Activated naive CD8-positive, alpha-beta T cell treated with anti-CD3 and anti-CD28 coated beads, Interleukin-2, amount 10 ng/mL, durations not matched to agents 7 days and 5 days (primary cell): ENCODE data around the gene ALX3. TPM values are rescaled to one million over a fixed set of nuclear protein-coding genes. Genes with fewer than 3 reads are reported as not detected.
A peak's percentile ranks its signal among the peaks of the same experiment; 100 is the strongest.

Experiments
- ATAC-seq: fragments of 150-1000 bp; cut with Tn5 transposase; one replicate; pipeline ENCODE4 v1.10.0; 2021; ENCODE audit warnings: low read depth, moderate library complexity
- POLR2A ChIA-PET: fragments of 350-600 bp; sonication (Branson Sonifier 250); formaldehyde crosslinking; loops from one replicate; lab custom pipeline; 2021; ENCODE audit warnings: antibody characterized with exemption; lab: Charles Lee
- DNase-seq: peaks from one replicate; pipeline ENCODE4 v3.0.0; 2021
- H3K27ac Mint-ChIP-seq: one replicate; pipeline ENCODE4 v1.8.0; 2022; ENCODE audit warnings: mild to moderate bottlenecking, mixed read lengths
- H3K27me3 Mint-ChIP-seq: one replicate; pipeline ENCODE4 v1.8.0; 2022; ENCODE audit warnings: mild to moderate bottlenecking, moderate library complexity, mixed read lengths
- H3K36me3 Mint-ChIP-seq: one replicate; pipeline ENCODE4 v1.8.0; 2021; ENCODE audit warnings: mild to moderate bottlenecking, mixed read lengths
- H3K4me1 Mint-ChIP-seq: one replicate; pipeline ENCODE4 v1.8.0; 2021; ENCODE audit warnings: mixed read lengths
- H3K4me3 Mint-ChIP-seq: one replicate; pipeline ENCODE4 v1.8.0; 2022; ENCODE audit warnings: mild to moderate bottlenecking, moderate library complexity, mixed read lengths
- H3K9me3 Mint-ChIP-seq: one replicate; pipeline ENCODE4 v1.8.0; 2021; ENCODE audit warnings: mixed read lengths
- total RNA-seq, 2 experiments: library from RNA; stranded (reverse); gene quantifications; one replicate each; pipeline ENCODE4 v1.2.3, GENCODE V29; 2021

Gene ALX3
- total RNA-seq, 2 experiments from 2014 or later = not detected

- no peak overlapping the region for H3K27ac Mint-ChIP-seq
- DNase-seq = peak; percentile 45
- peaks cover 64% of the 10 kb centered on the region for H3K27me3 Mint-ChIP-seq
These were observed 2.4 kb downstream of the ALX3 start for GRCh38 chr1:110067893-110068645.

GRCh38 chr1:110067479-110067892, 3.0 kb downstream of the ALX3 start:
- Mint-ChIP-seq H3K36me3 (no peaks in the 10 kb centered on the region), H3K27me3 (peaks cover 59% of the 10 kb centered on the region), H3K9me3 (no peaks in the 10 kb centered on the region), H3K27ac (no peak overlapping the region), H3K4me3 (no peak overlapping the region), H3K4me1 (peaks cover 5% of the 10 kb centered on the region)
- DNase-seq (no peak), ATAC-seq (no peak)
- POLR2A ChIA-PET = no interaction called here

More at GRCh38 chr1:110067893-110068645, 2.4 kb downstream of the ALX3 start:
- Mint-ChIP-seq H3K4me1 (peaks cover 5% of the 10 kb centered on the region), H3K9me3 (no peaks in the 10 kb centered on the region), H3K36me3 (no peaks in the 10 kb centered on the region), H3K4me3 (peak overlapping the region; percentile 44)
- POLR2A ChIA-PET = no interaction called here
- ATAC-seq = peak; percentile 27

GRCh38 chr1:110065841-110066240, 4.6 kb downstream of the ALX3 start:
- ATAC-seq = no peak

DNA sequence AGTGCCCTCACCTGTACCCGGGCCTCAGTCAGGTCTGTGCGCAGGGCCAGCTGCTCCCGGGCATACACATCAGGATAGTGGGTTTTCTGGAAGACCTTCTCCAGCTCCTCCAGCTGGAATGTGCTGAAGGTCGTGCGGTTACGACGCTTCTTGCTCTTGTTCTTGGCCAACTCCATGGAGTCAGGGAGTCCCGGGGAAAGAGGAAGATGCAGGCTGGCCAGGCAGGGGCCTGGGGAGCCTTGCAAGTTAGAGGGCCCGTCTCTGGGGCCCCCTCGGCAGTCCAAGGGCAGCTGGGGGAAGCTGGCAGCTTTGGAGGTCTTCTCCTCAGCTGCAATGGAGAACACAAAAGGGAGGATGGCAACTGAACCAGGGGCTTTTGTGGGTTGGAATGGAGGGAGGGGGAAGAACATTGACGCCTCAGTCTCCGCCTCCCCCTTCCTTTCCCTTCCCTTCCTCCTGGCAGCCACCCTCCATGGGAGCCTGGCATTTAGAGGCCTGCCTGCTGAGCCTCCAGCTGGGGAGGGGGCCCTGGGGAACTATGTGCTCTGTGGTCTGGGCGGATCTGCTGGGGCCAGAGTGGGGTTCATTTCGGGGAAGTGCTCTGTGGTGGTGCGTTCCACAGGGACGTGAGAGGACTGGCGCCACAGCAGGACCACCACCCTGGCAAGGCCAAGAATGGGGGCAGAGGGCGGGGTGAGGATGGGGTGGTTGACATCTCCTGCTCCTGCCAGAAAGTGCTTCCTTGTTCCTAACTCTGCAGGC, 5.7 kb downstream of the ALX3 start:
- POLR2A ChIA-PET = no interaction called here
- H3K9me3 Mint-ChIP-seq = no peaks in the 10 kb centered on the region
- DNase-seq = no peak
- H3K27ac Mint-ChIP-seq = no peak overlapping the region
- peaks cover 8% of the 10 kb centered on the region for H3K4me1 Mint-ChIP-seq
- ATAC-seq = no peak
- peaks cover 37% of the 10 kb centered on the region for H3K27me3 Mint-ChIP-seq
- no peak overlapping the region for H3K4me3 Mint-ChIP-seq
- H3K36me3 Mint-ChIP-seq = peaks cover 1% of the 10 kb centered on the region

More at GRCh38 chr1:110065841-110066240, 4.6 kb downstream of the ALX3 start:
- Mint-ChIP-seq H3K4me3 (no peak overlapping the region), H3K4me1 (peaks cover 5% of the 10 kb centered on the region), H3K36me3 (no peaks in the 10 kb centered on the region), H3K9me3 (no peaks in the 10 kb centered on the region), H3K27ac (no peak overlapping the region), H3K27me3 (peaks cover 43% of the 10 kb centered on the region)
- POLR2A ChIA-PET = no interaction called here
- no peak for DNase-seq

DNA sequence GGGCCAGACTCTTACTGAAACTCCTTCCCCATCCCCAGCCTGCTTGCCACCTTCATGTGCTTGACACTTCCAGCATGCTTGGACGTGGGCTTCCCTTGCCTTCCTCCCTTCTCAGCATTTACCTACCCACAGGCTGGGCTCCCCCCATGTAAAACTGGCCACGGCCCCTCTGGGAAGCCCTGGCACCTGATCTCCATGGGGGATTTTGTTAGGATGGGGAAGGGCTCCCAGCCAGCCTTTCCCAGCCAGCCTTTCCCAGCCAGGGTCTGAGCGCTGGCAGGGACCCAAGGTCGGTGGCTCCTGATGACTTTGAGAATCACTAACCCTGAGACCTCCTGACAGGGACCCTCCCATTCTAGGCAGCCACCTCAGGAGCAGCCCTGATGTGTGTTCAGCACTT, 6.7 kb downstream of the ALX3 start:
- H3K4me3 Mint-ChIP-seq = no peak overlapping the region
- peaks cover 1% of the 10 kb centered on the region for H3K36me3 Mint-ChIP-seq
- DNase-seq (no peak), ATAC-seq (no peak)
- peaks cover 29% of the 10 kb centered on the region for H3K27me3 Mint-ChIP-seq
- no peaks in the 10 kb centered on the region for H3K9me3 Mint-ChIP-seq
- peaks cover 8% of the 10 kb centered on the region for H3K4me1 Mint-ChIP-seq
- no peak overlapping the region for H3K27ac Mint-ChIP-seq
- POLR2A ChIA-PET = no interaction called here

DNA sequence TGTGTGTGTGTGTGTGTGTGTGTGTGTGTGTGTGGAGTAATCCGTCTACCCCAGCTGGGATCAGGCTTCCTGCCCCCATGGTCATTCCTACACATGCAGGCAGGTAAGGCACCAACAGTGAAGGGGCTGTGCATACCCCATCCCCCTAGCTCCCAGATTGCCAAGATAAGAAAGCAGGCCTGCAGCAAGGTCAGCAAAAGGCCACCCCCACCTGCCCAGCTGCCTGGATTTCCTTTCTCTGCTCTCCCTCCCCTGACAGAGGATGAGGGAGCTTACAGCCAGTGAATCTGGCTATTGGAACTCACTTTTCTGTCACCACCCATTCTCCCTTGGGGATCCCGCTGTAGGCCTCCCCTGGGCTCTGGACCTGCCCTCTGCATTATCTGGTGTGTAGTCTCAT, 7.9 kb downstream of the ALX3 start:
- Mint-ChIP-seq H3K4me3 (no peak overlapping the region), H3K9me3 (no peaks in the 10 kb centered on the region), H3K4me1 (peaks cover 3% of the 10 kb centered on the region), H3K27me3 (peaks cover 19% of the 10 kb centered on the region), H3K27ac (no peak overlapping the region), H3K36me3 (peaks cover 1% of the 10 kb centered on the region)
- no peak for ATAC-seq
- POLR2A ChIA-PET = interaction anchor here (1.8 kb wide), 1 partner anchor 9 kb away, joined by 5 read pairs; no protein-coding TSS in a partner anchor
- DNase-seq = no peak

- H3K36me3 Mint-ChIP-seq = peaks cover 1% of the 10 kb centered on the region
- DNase-seq = no peak
- POLR2A ChIA-PET = interaction anchor here (1.8 kb wide), 1 partner anchor 10 kb away, joined by 5 read pairs; no protein-coding TSS in a partner anchor
- H3K4me3 Mint-ChIP-seq = no peak overlapping the region
- ATAC-seq = no peak
- H3K9me3 Mint-ChIP-seq = no peaks in the 10 kb centered on the region
- peaks cover 3% of the 10 kb centered on the region for H3K4me1 Mint-ChIP-seq
- no peak overlapping the region for H3K27ac Mint-ChIP-seq
- peaks cover 7% of the 10 kb centered on the region for H3K27me3 Mint-ChIP-seq
These were observed 9.1 kb downstream of the ALX3 start for GRCh38 chr1:110061341-110061740.

DNA sequence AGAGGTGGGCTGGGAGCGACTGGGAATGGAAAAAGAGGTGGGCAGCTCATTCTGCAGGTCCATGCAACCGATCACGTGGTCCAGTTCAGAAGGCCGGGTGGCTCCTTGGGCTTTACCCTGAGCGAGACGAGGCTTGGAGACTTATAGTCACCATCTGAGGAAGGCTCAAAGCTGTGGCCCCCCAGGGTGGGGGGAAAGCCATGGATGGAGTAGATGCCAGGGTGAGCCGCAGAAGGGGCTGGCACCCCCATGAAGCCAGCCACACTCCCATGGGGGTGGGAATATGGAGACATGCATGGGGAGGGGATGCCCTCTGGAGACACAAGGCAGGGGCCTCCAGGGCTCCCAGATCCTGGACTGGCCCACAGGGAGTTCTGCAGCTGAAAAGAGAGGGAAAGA, 9.8 kb downstream of the ALX3 start:
- ATAC-seq (no peak), DNase-seq (no peak)
- Mint-ChIP-seq H3K4me3 (no peak overlapping the region), H3K4me1 (peaks cover 3% of the 10 kb centered on the region), H3K36me3 (peaks cover 1% of the 10 kb centered on the region), H3K27ac (no peak overlapping the region), H3K27me3 (peaks cover under 1% of the 10 kb centered on the region), H3K9me3 (no peaks in the 10 kb centered on the region)
- POLR2A ChIA-PET = no interaction called here

GRCh38 chr1:110060034-110060661, 10.3 kb downstream of the ALX3 start:
- POLR2A ChIA-PET = interaction anchor here (0.7 to 0.9 kb wide), 2 partner anchors 23 to 26 kb away, joined by 4 read pairs; partner anchors contain the start of gene STRIP1
- H3K9me3 Mint-ChIP-seq = no peaks in the 10 kb centered on the region
- H3K27me3 Mint-ChIP-seq = no peaks in the 10 kb centered on the region
- H3K4me1 Mint-ChIP-seq = peaks cover 3% of the 10 kb centered on the region
- H3K4me3 Mint-ChIP-seq = no peak overlapping the region
- no peak overlapping the region for H3K27ac Mint-ChIP-seq
- ATAC-seq (peak; percentile 79), DNase-seq (peak; percentile 83)
- peaks cover 1% of the 10 kb centered on the region for H3K36me3 Mint-ChIP-seq

DNA sequence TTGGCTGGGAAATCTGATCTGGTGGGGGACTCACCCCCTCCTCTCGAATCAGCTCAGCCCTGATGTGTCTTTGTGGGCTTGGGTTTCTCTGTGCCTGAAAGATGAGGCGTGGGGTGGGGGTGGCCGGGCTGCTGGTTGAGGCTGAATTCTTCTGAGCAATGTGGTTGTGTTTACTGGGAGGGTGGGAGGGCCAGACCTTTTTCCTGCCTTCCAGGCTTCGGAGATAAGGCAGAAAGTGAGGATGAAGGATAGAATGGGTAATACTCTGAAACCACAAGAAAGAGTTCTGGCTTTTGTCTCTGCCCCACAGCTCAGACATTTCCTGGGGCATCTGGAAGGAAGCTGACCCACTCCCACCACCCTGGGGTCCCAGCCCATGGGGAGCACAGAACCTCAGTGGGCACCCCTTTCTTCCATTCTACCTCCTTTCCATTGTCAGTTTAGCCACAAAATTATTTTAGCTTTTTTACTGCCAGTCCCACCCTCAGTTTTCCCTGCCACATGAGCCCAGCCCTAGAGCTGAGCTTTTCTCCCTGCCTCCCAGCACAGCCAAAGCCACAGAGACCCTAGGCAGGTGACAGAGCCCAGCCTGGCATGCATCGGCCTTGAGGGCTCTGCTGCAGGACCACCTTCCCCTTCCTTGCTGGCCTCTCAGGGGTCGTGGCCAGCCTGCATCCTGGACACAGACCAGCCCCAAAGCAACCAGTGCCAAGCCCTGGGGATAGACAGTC, 11.2 kb downstream of the ALX3 start:
- H3K36me3 Mint-ChIP-seq = peaks cover 1% of the 10 kb centered on the region
- peaks cover 3% of the 10 kb centered on the region for H3K4me1 Mint-ChIP-seq
- H3K4me3 Mint-ChIP-seq = no peak overlapping the region
- no peaks in the 10 kb centered on the region for H3K9me3 Mint-ChIP-seq
- ATAC-seq = no peak
- H3K27me3 Mint-ChIP-seq = no peaks in the 10 kb centered on the region
- DNase-seq = no peak
- POLR2A ChIA-PET = interaction anchor here (0.7 to 0.9 kb wide), 2 partner anchors 24 to 25 kb away, joined by 4 read pairs; partner anchors contain the start of gene STRIP1
- H3K27ac Mint-ChIP-seq = no peak overlapping the region

DNA sequence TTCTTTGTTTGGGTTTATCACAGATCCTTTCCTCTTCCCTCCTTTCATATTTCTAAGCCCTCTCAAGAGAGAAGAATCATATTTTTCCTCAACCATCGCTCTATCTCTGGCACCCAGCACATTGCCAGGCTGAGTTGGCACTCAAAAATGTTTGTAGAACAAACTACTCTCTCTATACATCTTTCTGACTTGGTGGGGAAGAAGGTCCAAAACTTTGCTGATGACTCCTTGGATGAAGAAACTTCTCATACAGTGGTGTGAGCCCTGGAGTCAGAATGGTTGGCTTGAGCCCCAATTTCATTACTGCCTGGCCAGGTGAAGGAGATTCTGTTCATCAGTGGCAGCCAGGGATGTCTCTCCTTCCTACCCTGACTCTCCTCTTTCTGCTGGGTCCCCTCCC, 11.9 kb downstream of the ALX3 start:
- ATAC-seq (no peak), DNase-seq (no peak)
- H3K27ac Mint-ChIP-seq = no peak overlapping the region
- no peaks in the 10 kb centered on the region for H3K27me3 Mint-ChIP-seq
- H3K36me3 Mint-ChIP-seq = peaks cover 4% of the 10 kb centered on the region
- no peaks in the 10 kb centered on the region for H3K9me3 Mint-ChIP-seq
- no peak overlapping the region for H3K4me3 Mint-ChIP-seq
- POLR2A ChIA-PET = no interaction called here
- H3K4me1 Mint-ChIP-seq = peaks cover 3% of the 10 kb centered on the region

DNA sequence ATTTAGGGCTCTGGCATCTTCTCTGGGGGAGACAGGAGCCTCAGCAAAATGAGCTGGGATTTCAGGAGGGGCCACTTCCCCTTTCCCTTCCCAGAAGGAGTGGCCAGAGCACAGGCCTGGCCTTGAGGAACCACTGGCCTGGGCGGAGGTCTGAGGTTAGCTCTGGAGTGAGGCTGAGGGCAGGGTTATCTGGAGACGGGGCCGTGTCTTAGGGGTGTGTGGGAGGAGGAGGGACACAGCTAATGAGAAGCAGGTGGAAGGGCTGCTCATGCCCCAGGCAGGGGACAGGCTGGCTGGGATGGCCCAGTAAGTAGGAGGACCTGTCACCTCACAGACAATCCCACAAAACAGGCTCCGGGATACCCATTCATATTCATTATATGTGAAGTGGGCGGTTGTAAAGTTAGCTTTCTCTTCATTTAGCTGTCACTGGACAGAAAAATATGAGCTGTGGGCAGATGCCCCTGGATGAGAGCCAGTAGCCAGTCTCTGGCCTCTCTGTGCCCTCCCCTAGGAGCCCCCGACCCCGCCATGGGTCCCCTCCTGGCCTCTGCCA, 12.4 kb downstream of the ALX3 start:
- POLR2A ChIA-PET = no interaction called here
- H3K9me3 Mint-ChIP-seq = no peaks in the 10 kb centered on the region
- no peaks in the 10 kb centered on the region for H3K27me3 Mint-ChIP-seq
- no peak for ATAC-seq
- no peak overlapping the region for H3K27ac Mint-ChIP-seq
- DNase-seq = no peak
- no peak overlapping the region for H3K4me3 Mint-ChIP-seq
- H3K36me3 Mint-ChIP-seq = peaks cover 4% of the 10 kb centered on the region
- peaks cover 3% of the 10 kb centered on the region for H3K4me1 Mint-ChIP-seq
